GM10248 (cell line): ENCODE data around the gene THSD8.

Experiments used
- CTCF ChIA-PET: fragments of 300-600 bp; sonication (Branson Sonifier 250); formaldehyde crosslinking; extraction: SDS; loops from one replicate; lab custom pipeline; 2021; ENCODE audit warnings: antibody characterized with exemption; lab: Yijun Ruan, JAX
- POLR2A ChIA-PET: fragments of 350-650 bp; sonication (Branson Sonifier 250); formaldehyde crosslinking; extraction: SDS; loops from one replicate; lab custom pipeline; 2020; ENCODE audit warnings: antibody characterized with exemption; lab: Yijun Ruan, JAX
- DNase-seq: peaks from one replicate; pipeline ENCODE4 v3.0.0; 2012; ENCODE audit errors: extremely low spot score
- CTCF ChIP-seq: IDR thresholded peaks from 2 replicates; pipeline ENCODE4 v1.5.1; 2012; ENCODE audit warnings: mild to moderate bottlenecking, low read depth; ENCODE audit errors: extremely low read depth, missing control alignments, control extremely low read depth

THSD8 gene

GRCh38 chr19:12834976-12835757 lies 33.3 kb downstream of the THSD8 start:
- ChIA-PET CTCF (interaction anchor here (1.0 to 3.9 kb wide), 4 partner anchors 13 to 75 kb away, joined by 3 to 20 read pairs (median 11); no protein-coding TSS in a partner anchor), POLR2A (no interaction called here)
- no peak for TF ChIP-seq CTCF
- no peak for DNase-seq

- POLR2A ChIA-PET = no interaction called here
- no peak for DNase-seq
- no peak for TF ChIP-seq CTCF
- CTCF ChIA-PET = interaction anchor here (0.6 to 3.9 kb wide), 7 partner anchors 11 to 129 kb away, joined by 3 to 18 read pairs (median 4); no protein-coding TSS in a partner anchor
Measured at GRCh38 chr19:12836529-12836863, 34.6 kb downstream of the THSD8 start.

- ChIA-PET CTCF (interaction anchor here (0.6 to 3.9 kb wide), 11 partner anchors 10 to 128 kb away, joined by 3 to 18 read pairs (median 4); partner anchors contain the start of gene DNASE2), POLR2A (no interaction called here)
- no peak for DNase-seq
- TF ChIP-seq CTCF = no peak
Measured at GRCh38 chr19:12837225-12837624, 35.4 kb downstream of the THSD8 start.

GRCh38 chr19:12838182-12838885 lies 36.5 kb downstream of the THSD8 start, which contains the start of gene MAST1:
TSS of gene MAST1 (plus strand) at chr19:12838515. CDS start at chr19:12838573, 58 bp downstream.
- TF ChIP-seq CTCF = peak; percentile 81
- CTCF ChIA-PET = interaction anchor here (0.6 to 1.3 kb wide), 6 partner anchors 8 to 81 kb away, joined by 3 to 7 read pairs (median 4); no protein-coding TSS in a partner anchor
- POLR2A ChIA-PET = no interaction called here
- DNase-seq = peak; percentile 86

GRCh38 chr19:12838886-12839756 lies 37.3 kb downstream of the THSD8 start:
- no peak for TF ChIP-seq CTCF
- no peak for DNase-seq
- ChIA-PET POLR2A (no interaction called here), CTCF (interaction anchor here (0.6 to 1.3 kb wide), 6 partner anchors 9 to 81 kb away, joined by 3 to 7 read pairs (median 4); no protein-coding TSS in a partner anchor)
